ENCODE data around the gene DNAJC3. TPM values are rescaled to one million over a fixed set of nuclear protein-coding genes. Genes with fewer than 3 reads are reported as not detected.
"Not testable (repeated sequence)": the region's sequence is repeated elsewhere in the genome, so short reads cannot be mapped to it uniquely, and the experiment has no call there.

DNAJC3 gene
- total and polyA plus RNA-seq, 2 donors from 2014 or later, result 20.1 to 65.9 TPM

- no peak for TF ChIP-seq CTCF (IDR thresholded peaks at IDR 0.05; ENCODE audit: borderline replicate concordance, extremely low read depth, insufficient read depth)
- peaks cover 0 to 1% (median 0%) of the 10 kb centered on the region in 3 donors for H3K4me1 ChIP-seq (ENCODE audit: control insufficient read depth in 2 of 3, insufficient read depth in 2 of 3, low read depth in 1 of 3, low read length in 3 of 3)
- no peak overlapping the region for H3K27ac ChIP-seq (ENCODE audit: low read depth in 2 of 2, low read length in 2 of 2)
- FAIRE-seq (no peak), DNase-seq (no peak)
- H3K36me3 ChIP-seq (ENCODE audit: control insufficient read depth in 2 of 3, insufficient read depth in 3 of 3, low read length in 3 of 3), result no peaks in the 10 kb centered on the region
- H3K9ac ChIP-seq (ENCODE audit: low read length in 3 of 3), result no peak overlapping the region
- H3K4me3 ChIP-seq (ENCODE audit: low read length in 3 of 3), result no peak overlapping the region
- no peaks in the 10 kb centered on the region for H3K27me3 ChIP-seq (ENCODE audit: control insufficient read depth, insufficient read depth, low read length)
- peaks cover 0 to 8% (median 0%) of the 10 kb centered on the region in 3 donors for H3K9me3 ChIP-seq (ENCODE audit: control insufficient read depth in 2 of 3, insufficient read depth in 1 of 3, low read length in 3 of 3)
- intact Hi-C loops (cut with DNase I), result no loop called here
Measured at GRCh38 chr13:95689582-95689926, 12.6 kb downstream of the DNAJC3 start.

GRCh38 chr13:95690986-95691385, 14.0 kb downstream of the DNAJC3 start:
- FAIRE-seq; H3K9ac ChIP-seq (ENCODE audit: low read length in 3 of 3); H3K36me3 ChIP-seq (ENCODE audit: control insufficient read depth in 2 of 3, insufficient read depth in 3 of 3, low read length in 3 of 3); H3K27ac ChIP-seq (ENCODE audit: low read depth in 2 of 2, low read length in 2 of 2); intact Hi-C loops (cut with DNase I); H3K4me3 ChIP-seq (ENCODE audit: low read length in 3 of 3); H3K27me3 ChIP-seq (ENCODE audit: control insufficient read depth, insufficient read depth, low read length); H3K4me1 ChIP-seq (ENCODE audit: control insufficient read depth in 2 of 3, insufficient read depth in 2 of 3, low read depth in 1 of 3, low read length in 3 of 3); H3K9me3 ChIP-seq (ENCODE audit: control insufficient read depth in 2 of 3, insufficient read depth in 1 of 3, low read length in 3 of 3): not testable (repeated sequence)
- DNase-seq, result peak in 1 of 5 donors; percentile 62

- Histone ChIP-seq H3K4me1 (ENCODE audit: control insufficient read depth in 2 of 3, insufficient read depth in 2 of 3, low read depth in 1 of 3, low read length in 3 of 3) (peaks cover 0 to 2% (median 0%) of the 10 kb centered on the region in 3 donors), H3K9me3 (ENCODE audit: control insufficient read depth in 2 of 3, insufficient read depth in 1 of 3, low read length in 3 of 3) (no peaks in the 10 kb centered on the region), H3K9ac (ENCODE audit: low read length in 3 of 3) (no peak overlapping the region), H3K36me3 (ENCODE audit: control insufficient read depth in 2 of 3, insufficient read depth in 3 of 3, low read length in 3 of 3) (no peaks in the 10 kb centered on the region), H3K27ac (ENCODE audit: low read depth in 2 of 2, low read length in 2 of 2) (no peak overlapping the region), H3K27me3 (ENCODE audit: control insufficient read depth, insufficient read depth, low read length) (no peaks in the 10 kb centered on the region), H3K4me3 (ENCODE audit: low read length in 3 of 3) (no peak overlapping the region)
- intact Hi-C loops (cut with DNase I), result no loop called here
- no peak for FAIRE-seq
- TF ChIP-seq CTCF (IDR thresholded peaks at IDR 0.05; ENCODE audit: borderline replicate concordance, extremely low read depth, insufficient read depth), result no peak
- no peak for DNase-seq
Measured at GRCh38 chr13:95697052-95697680, 20.2 kb downstream of the DNAJC3 start.

GRCh38 chr13:95698047-95698749, 21.3 kb downstream of the DNAJC3 start:
- TF ChIP-seq CTCF (IDR thresholded peaks at IDR 0.05; ENCODE audit: borderline replicate concordance, extremely low read depth, insufficient read depth), result no peak
- intact Hi-C loops (cut with DNase I), result no loop called here
- Histone ChIP-seq H3K36me3 (ENCODE audit: control insufficient read depth in 2 of 3, insufficient read depth in 3 of 3, low read length in 3 of 3) (no peaks in the 10 kb centered on the region), H3K27me3 (ENCODE audit: control insufficient read depth, insufficient read depth, low read length) (no peaks in the 10 kb centered on the region), H3K27ac (ENCODE audit: low read depth in 2 of 2, low read length in 2 of 2) (no peak overlapping the region), H3K9me3 (ENCODE audit: control insufficient read depth in 2 of 3, insufficient read depth in 1 of 3, low read length in 3 of 3) (no peaks in the 10 kb centered on the region), H3K9ac (ENCODE audit: low read length in 3 of 3) (no peak overlapping the region), H3K4me1 (ENCODE audit: control insufficient read depth in 2 of 3, insufficient read depth in 2 of 3, low read depth in 1 of 3, low read length in 3 of 3) (peaks cover 0 to 4% (median 2%) of the 10 kb centered on the region in 3 donors), H3K4me3 (ENCODE audit: low read length in 3 of 3) (no peak overlapping the region)
- DNase-seq, result no peak
- FAIRE-seq, result no peak

Measured in kidney (tissue), 14 donors.